KMS-11 (cell line): ENCODE data around the gene TRIP12.

ENCODE experiments used
- H2AFZ ChIP-seq: fragments of 200-600 bp; sonication (generic); 2 replicates; pipeline ENCODE4 v1.6.1; 2016; ENCODE audit warnings: antibody characterized with exemption, mixed run types, low read depth
- H3K27ac ChIP-seq: fragments of 200-600 bp; sonication (generic); 2 replicates; pipeline ENCODE4 v1.6.1; 2016; ENCODE audit warnings: mild to moderate bottlenecking, mixed run types
- H3K27me3 ChIP-seq: fragments of 200-600 bp; sonication (generic); 2 replicates; pipeline ENCODE4 v1.6.1; 2017; ENCODE audit warnings: mild to moderate bottlenecking, low read depth, mixed run types, moderate library complexity; ENCODE audit not compliant: insufficient read depth
- H3K36me3 ChIP-seq: fragments of 200-600 bp; sonication (generic); 2 replicates; pipeline ENCODE4 v1.6.1; 2017; ENCODE audit warnings: mild to moderate bottlenecking, mixed run types; ENCODE audit not compliant: insufficient read depth
- H3K4me1 ChIP-seq: fragments of 200-600 bp; sonication (generic); 2 replicates; pipeline ENCODE4 v1.6.1; 2016; ENCODE audit warnings: mild to moderate bottlenecking, low read depth, mixed run types; ENCODE audit not compliant: poor library complexity, severe bottlenecking
- H3K4me2 ChIP-seq: fragments of 200-600 bp; sonication (generic); 2 replicates; pipeline ENCODE4 v1.7.0; 2016; ENCODE audit warnings: mild to moderate bottlenecking, mixed run types
- H3K4me3 ChIP-seq: fragments of 200-600 bp; sonication (generic); IDR thresholded peaks from 2 replicates; pipeline ENCODE4 v1.6.1; 2017; ENCODE audit warnings: low read depth, low read length, mixed read lengths; ENCODE audit not compliant: insufficient read depth
- H3K79me2 ChIP-seq: fragments of 200-600 bp; sonication (generic); 2 replicates; pipeline ENCODE4 v1.6.1; 2016; ENCODE audit warnings: low read depth, mixed run types; ENCODE audit not compliant: insufficient read depth
- H3K9ac ChIP-seq: fragments of 200-600 bp; sonication (generic); 2 replicates; pipeline ENCODE4 v1.6.1; 2016; ENCODE audit warnings: mild to moderate bottlenecking, mixed run types
- H4K20me1 ChIP-seq: fragments of 200-600 bp; sonication (generic); 2 replicates; pipeline ENCODE4 v1.6.1; 2016; ENCODE audit warnings: mild to moderate bottlenecking, mixed run types; ENCODE audit not compliant: insufficient read depth
- CTCF ChIP-seq: fragments of 200-600 bp; sonication (generic); conservative IDR thresholded peaks from 2 replicates; pipeline ENCODE4 v1.6.1; 2017; ENCODE audit warnings: low read depth, mild to moderate bottlenecking, antibody characterized with exemption, low read length, moderate library complexity, mixed read lengths

Gene TRIP12

GRCh38 chr2:229889023-229889422 lies 32.8 kb downstream of the TRIP12 start:
- H4K20me1 ChIP-seq: no peaks in the 10 kb centered on the region
- no peak for TF ChIP-seq CTCF

GRCh38 chr2:229888031-229888430 lies 33.8 kb downstream of the TRIP12 start:
- no peak overlapping the region for H3K4me2 ChIP-seq
- H3K36me3 ChIP-seq: no peaks in the 10 kb centered on the region
- H3K4me1 ChIP-seq: no peaks in the 10 kb centered on the region
- no peak overlapping the region for H3K9ac ChIP-seq
- no peak overlapping the region for H2AFZ ChIP-seq
- TF ChIP-seq CTCF: no peak
- H3K4me3 ChIP-seq: no peak overlapping the region
- no peaks in the 10 kb centered on the region for H3K27me3 ChIP-seq
- H3K27ac ChIP-seq: no peak overlapping the region
- no peaks in the 10 kb centered on the region for H4K20me1 ChIP-seq
- H3K79me2 ChIP-seq: peaks cover 18% of the 10 kb centered on the region; the same call in 1 of the 2 replicates

More at GRCh38 chr2:229889023-229889422, 32.8 kb downstream of the TRIP12 start:
- H3K4me2 ChIP-seq: no peak overlapping the region
- H3K27ac ChIP-seq: no peak overlapping the region
- no peaks in the 10 kb centered on the region for H3K4me1 ChIP-seq
- no peak overlapping the region for H3K9ac ChIP-seq
- H3K36me3 ChIP-seq: no peaks in the 10 kb centered on the region
- H3K79me2 ChIP-seq: peaks cover 18% of the 10 kb centered on the region; the same call in 1 of the 2 replicates
- no peak overlapping the region for H3K4me3 ChIP-seq
- no peak overlapping the region for H2AFZ ChIP-seq
- no peaks in the 10 kb centered on the region for H3K27me3 ChIP-seq

GRCh38 chr2:229887441-229887840 lies 34.4 kb downstream of the TRIP12 start:
- H4K20me1 ChIP-seq: no peaks in the 10 kb centered on the region
- no peak overlapping the region for H3K4me3 ChIP-seq
- no peak overlapping the region for H3K4me2 ChIP-seq
- H3K9ac ChIP-seq: no peak overlapping the region
- no peak overlapping the region for H3K27ac ChIP-seq
- peaks cover 18% of the 10 kb centered on the region; the same call in 1 of the 2 replicates for H3K79me2 ChIP-seq
- no peaks in the 10 kb centered on the region for H3K4me1 ChIP-seq
- no peak overlapping the region for H2AFZ ChIP-seq
- no peaks in the 10 kb centered on the region for H3K27me3 ChIP-seq
- H3K36me3 ChIP-seq: no peaks in the 10 kb centered on the region
- no peak for TF ChIP-seq CTCF

- no peaks in the 10 kb centered on the region for H3K27me3 ChIP-seq
- no peak overlapping the region for H3K9ac ChIP-seq
- H3K79me2 ChIP-seq: 0 out of 2 replicates have a peak, but pooled peaks cover 12% of the 10 kb centered on the region
- no peak overlapping the region for H3K27ac ChIP-seq
- H3K36me3 ChIP-seq: no peaks in the 10 kb centered on the region
- no peak overlapping the region for H2AFZ ChIP-seq
- no peak for TF ChIP-seq CTCF
- no peak overlapping the region for H3K4me3 ChIP-seq
- H3K4me2 ChIP-seq: no peak overlapping the region
- no peaks in the 10 kb centered on the region for H3K4me1 ChIP-seq
- H4K20me1 ChIP-seq: no peaks in the 10 kb centered on the region
Measured at GRCh38 chr2:229884775-229885699, 36.8 kb downstream of the TRIP12 start.
